Embryonic facial prominence (tissue), 1 donor: ENCODE measurements around the gene RNF130.
"Not testable (repeated sequence)": the region's sequence is repeated elsewhere in the genome, so short reads cannot be mapped to it uniquely, and the experiment has no call there.

ENCODE experiments used
- DNase-seq: peaks from one replicate; pipeline ENCODE4 v3.0.0-alpha.2; 2016; ENCODE audit errors: extremely low spot score

RNF130 gene

DNA sequence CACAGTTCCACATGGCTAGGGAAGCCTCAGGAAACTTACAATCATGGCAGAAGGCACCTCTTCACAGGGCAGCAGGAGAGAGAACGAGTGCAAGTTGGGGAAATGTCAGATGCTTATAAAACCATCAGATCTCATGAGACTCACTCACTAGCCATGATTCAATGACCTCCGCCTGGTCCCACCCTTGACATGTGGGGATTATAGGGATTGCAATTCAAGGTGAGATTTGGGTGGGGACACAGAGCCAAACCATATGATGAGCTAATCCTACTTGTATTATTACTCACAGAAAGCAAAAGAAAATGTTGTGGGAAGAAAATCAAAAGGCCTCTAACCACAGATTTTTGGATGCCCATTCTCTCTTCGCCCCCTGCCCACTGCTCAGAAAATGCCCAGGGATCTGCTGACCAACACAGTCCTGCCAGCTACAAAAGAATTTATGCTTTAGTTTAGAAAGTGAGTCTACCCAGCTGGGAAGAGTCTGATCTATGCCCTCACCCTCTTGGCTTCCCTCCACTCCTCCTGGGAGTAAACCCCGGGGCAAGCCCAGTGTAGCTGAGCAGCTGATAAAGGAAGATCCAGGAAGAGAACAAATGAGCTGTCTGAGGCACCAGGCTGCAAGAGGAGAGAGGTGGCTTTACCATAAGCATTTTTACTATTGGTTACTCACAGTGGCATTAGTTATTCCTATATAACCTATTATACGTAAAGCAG is 53.1 kb downstream of the RNF130 start:
- DNase-seq = no peak

DNA sequence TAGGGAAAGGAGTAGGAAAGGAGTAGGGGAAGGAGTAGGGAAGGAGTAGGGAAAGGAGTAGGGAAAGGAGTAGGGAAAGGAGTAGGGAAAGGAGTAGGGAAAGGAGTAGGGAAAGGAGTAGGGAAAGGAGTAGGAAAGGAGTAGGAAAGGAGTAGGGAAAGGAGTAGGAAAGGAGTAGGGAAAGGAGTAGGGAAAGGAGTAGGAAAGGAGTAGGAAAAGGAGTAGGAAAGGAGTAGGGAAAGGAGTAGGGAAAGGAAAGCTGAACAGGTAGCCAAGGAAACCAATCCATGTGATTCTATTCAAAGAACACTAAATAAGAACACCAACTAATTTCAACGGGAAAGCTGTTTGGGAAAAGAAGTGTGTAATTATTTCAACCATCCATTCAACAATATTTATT is 56.0 kb downstream of the RNF130 start:
- DNase-seq = not testable (repeated sequence)

DNA sequence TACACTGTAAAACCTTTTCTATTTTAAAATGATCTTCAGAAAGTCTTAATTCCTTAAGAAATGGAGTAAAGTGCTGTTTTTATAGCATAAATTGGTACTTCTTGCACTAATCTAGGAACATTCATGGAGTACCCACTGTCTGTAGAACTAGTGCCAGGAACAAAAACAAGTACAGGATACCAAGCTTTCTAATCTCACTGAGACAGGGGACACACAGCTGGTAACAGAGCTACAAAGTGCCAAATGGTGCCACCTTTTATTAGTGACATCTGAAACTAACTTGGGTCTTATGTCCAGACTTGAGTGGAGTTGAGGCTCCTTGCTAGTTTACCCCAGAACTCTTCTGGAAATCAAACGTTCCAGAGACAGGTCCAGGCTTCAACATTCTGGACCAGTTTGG is 57.9 kb downstream of the RNF130 start:
- DNase-seq = no peak

DNA sequence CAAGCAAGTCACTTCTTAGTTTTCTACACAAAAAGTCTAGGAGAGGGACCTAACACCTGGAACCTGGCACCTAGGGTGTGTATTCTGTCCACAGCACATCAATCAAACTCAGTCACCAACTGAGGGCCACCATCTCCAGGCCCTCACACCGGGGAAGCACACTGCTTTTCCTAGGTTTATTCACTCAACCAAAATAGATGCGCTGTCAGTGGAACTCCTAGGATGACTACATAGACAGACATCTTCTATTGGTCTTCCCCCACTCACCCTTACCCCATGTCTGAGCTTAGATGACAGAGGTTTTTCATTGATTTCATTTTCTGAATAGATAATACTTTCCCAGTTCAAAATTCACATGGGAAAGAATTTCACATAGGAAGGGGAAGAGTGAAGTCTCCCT is 59.2 kb downstream of the RNF130 start:
- no peak for DNase-seq

DNA sequence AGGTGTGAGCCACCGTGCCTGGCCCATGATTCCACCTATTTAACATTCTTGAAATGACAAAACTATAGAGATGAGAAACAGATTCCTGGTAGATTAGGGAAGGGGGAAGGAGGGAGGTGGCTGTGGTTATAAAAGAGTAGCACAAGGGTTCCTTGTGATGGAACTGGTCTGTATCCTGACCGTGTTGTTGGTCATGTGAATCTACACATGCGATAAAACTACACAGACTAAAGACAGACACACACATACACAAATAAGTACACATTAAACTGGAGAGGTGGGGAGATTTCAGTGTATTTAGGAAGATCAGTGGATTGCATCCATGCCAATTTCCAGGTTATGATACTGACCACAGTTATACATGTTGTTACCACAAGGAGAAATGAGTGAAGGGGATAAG is 60.9 kb downstream of the RNF130 start:
- no peak for DNase-seq

DNA sequence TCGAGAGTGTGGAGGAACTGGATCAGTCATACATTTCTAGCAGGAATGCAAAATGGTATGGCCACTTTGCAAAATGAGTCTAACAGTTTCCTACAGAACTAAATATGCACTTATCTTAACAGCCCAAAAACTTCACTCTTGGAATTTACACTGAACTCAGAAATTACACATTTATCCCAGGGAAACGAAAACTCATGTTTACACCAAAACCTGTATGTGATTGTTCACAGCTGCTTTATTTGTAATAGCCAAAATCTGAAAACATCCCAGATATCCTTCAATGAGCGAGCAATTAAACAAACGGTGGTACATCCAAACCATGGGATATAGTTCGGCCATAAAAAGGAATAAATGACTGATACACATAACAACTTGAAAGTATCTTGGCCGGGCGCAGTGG is 62.0 kb downstream of the RNF130 start:
- DNase-seq = no peak

DNA sequence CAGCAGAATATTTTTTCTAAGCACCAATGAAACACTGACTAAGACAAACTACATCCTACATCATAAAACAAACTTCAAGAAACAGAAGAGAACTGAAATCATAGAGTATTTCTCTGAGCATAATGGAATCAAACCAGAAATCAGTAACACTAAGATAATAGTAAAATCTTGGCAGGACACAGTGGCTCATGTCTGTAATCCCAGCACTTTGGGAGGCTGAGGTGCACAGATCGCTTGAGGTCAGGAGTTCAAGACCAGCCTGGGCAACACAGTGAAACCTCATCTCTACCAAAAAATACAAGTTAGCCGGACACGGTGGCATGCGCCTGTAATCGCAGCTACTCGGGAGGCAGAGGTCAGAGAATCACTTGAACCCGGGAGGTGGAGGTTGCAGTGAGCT is 63.1 kb downstream of the RNF130 start:
- DNase-seq = no peak

DNA sequence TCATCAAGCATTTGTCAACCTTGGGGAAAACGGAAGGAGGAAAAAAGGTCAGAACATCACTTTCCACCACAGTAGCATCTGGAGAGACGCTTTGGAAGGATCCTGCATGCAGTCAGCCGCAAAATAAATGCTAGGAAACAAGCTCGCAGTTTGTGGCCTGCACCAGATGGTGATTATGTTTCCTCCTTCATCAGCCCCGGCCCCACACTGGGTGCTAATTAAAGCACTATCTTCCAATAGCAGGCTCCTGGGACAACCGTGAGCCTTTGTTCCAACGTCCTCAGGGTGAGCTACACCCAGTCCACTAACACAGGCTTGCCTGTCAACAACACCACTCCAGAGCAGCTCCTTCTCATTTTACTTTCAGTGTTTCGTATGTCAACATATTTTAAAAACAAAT is 64.0 kb downstream of the RNF130 start:
- DNase-seq = no peak

DNA sequence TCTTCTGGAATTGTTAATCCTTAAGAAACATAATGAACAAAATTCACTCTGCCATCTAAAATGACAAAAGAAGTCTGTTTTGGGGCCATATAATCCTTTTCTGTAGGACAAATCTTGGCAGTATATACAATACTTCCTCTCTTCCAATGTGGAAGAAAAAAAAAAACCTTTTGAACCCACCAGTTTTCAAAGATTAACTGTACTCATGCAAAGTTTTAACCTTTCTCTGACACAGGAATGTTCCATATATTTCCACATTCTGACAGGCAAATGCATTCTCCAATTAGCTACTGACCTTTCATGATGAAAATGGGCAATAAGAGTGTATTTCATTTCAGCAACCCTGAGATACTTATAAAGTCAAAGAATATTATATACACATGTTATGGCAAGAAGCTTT is 65.4 kb downstream of the RNF130 start:
- DNase-seq = no peak

DNA sequence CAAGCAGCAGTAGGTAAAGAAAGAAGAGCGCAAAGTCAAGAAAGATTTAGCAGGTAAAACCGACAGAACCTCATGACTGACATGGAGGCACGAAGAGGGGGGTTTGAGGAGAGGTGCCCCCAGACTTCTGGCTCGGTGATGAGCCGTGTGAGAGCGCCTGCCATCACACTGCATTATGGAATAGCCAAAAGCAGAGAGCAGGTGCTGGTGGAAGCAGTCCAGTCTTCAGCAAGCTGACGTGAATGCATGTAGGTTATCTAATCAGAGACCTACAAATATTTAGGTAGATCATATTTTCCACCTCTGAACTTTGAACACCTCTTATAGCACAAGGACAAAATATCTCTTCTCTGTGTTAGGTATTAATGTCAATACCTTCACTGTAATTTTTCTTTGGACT is 68.4 kb downstream of the RNF130 start:
- DNase-seq = no peak

DNA sequence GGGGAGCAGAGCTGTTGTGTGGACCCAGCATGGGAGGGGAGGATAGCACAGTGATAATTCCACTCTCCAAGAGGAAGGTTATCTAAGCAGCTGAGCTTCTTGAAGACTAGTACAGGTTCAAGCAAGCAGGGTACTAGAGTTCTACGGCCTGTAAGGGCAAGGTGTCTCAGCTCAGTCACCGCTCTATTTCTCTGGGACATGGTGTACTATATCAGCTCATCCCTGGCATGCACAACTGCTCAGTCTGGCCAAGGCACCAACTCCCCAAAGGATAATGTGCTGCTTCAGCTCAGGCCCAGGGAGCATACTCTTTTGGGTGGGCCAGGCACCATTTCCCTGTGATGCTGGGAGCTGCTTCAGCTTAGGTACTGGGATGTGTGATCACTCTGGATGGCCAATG is 69.8 kb downstream of the RNF130 start:
- no peak for DNase-seq

DNA sequence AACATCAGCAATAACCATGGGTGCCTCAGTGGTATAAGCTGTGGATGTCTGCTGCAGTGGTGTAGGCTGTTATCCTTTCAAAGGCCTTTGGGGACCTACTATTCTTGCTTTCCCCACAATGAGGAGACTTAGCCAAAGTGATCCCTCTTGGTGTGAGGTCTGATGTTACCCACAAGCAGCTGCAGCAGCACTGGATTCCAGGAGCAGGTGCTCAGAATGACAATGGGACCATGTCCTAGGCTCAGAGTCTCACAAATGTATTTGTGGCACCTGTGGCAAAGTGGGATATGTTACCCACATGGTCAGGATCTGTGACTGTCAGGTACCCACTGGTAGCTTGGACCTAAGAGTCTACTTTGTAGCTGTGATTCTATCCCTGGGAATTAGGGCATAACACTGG is 70.4 kb downstream of the RNF130 start:
- no peak for DNase-seq

DNA sequence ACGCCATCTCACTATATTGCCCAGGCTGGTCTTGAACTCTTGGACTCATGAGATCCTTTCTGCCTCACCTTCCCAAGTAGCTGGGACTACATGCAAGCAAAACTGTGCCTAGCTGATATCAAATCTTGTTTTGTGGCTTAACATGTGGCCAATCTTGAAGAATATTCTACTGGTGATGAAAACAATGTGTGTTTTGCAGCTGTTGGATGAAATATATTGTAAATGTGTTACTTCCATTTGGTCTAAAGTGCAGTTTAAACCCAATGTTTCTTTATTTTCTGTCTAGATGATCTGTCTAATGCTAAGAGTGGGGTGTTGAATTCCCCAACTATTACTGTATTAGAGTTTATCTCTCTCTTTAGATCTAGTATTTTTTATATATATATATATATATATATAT is 73.1 kb downstream of the RNF130 start:
- no peak for DNase-seq

DNA sequence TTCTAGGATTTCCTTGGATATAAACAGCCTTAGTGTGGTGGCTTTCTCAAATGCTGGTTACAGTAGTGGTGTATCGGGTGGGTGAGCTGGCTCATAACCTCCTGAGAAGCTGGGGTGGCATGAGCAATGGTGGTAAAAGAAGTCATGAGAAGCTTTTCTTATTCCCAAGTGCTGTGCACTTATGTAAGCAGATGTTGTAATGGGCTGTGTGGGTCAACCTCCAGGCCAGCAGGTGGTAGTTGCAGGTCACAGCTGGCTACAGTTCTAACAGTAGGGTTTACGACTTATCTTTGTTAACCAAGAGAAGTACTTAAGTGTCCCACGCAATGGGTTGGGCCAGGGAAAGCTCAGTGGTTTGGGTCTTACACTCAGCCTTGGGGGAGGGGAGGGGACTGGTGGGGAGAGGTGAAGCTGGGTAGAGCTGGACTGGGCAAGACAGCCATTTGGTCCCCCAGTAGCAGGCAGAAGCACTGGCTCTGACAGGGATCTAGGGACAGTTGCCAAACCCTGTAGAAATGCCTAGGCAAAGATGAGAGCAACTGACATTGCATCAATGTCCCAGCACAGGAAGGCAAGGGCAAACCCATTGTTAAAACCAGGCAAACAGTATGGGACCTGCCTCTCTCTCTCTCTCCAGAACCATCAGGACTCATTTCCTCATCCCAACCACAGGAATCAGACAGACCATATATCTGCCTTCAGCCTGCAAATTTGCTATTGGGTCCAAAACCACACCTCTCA is 76.8 kb downstream of the RNF130 start:
- no peak for DNase-seq

DNA sequence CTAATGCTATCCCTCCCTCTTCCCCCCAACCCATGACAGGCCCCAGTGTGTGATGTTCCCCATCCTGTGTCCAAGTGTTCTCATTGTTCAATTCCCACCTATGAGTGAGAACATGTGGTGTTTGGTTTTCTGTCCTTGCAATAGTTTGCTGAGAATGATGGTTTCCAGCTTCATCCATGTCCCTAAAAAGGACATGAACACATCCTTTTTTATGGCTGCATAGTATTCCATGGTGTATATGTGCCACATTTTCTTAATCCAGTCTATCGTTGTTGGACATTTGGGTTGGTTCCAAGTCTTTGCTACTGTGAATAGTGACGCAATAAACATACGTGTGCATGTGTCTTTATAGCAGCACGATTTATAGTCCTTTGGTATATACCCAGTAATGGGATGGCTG is 78.7 kb downstream of the RNF130 start:
- DNase-seq = not testable (repeated sequence)

DNA sequence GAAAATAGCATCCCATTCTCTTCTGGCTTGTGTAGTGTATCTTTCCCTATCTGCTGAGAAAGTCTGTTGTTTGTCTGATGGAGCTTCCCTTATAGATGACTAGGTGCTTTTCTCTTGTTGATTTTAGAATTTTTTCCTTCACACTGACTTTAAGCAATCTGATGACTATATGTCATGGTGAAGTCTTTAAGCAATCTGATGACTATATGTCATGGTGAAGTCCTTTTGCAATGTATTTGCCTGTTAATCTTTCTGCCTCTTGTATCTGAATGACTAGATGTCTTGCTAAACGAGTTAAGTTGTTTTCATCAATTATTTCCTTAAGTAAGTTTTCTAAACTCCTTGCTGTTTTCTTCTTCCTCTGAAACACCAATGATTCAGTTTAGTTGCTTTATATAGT is 80.5 kb downstream of the RNF130 start:
- DNase-seq = no peak

DNA sequence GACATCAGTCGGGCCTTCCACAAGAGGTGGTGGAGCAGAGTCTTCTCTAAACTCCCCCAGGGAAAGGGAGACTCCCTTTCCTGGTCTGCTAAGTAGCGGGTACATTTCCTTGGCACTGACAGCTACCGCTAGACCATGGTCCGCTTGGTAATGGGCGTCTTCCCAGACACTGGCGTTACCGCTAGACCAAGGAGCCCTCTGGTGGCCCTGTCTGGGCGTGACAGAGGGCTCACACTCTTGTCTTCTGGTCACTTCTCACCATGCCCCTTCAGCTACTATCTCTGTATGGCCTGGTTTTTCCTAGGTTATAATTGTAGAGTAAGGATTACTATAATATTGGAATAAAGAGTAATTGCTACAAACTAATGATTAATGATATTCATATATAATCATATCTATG is 81.0 kb downstream of the RNF130 start:
- not testable (repeated sequence) for DNase-seq

DNA sequence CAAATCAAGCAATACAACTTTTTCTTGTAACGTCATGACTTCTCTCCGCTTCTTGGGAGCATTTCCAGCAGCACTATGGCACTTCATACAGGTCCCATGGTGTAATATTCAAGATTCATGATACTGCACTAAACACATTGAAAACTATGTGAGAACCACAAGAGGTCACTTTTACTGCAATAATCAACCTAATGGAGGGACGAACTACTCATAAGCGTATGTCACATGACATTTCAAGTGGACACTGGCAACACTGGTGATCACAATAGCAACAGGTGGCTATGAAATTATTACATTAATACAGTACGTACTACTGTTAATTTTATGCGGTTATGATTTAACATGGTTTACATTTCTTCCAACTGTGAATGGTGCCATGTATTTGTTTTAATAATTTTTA is 85.2 kb downstream of the RNF130 start:
- DNase-seq = no peak

DNA sequence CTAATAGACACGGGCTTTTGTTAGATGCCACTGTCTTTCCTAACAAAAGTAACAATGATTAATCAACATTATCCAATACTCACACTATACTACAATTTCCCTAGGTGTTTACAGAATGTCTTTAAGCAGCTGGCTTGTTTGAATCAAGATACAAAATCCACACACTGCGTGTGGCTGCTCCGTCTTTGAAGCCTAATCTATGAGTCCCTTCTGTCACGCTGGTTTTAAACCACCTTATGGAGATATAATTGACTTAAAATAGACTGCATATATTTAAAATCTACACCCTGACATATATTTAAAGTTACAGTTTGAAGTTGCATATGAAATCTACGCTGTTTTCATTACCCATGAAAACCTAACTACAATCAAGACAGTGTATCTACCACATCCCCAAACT is 89.9 kb downstream of the RNF130 start:
- DNase-seq = no peak

DNA sequence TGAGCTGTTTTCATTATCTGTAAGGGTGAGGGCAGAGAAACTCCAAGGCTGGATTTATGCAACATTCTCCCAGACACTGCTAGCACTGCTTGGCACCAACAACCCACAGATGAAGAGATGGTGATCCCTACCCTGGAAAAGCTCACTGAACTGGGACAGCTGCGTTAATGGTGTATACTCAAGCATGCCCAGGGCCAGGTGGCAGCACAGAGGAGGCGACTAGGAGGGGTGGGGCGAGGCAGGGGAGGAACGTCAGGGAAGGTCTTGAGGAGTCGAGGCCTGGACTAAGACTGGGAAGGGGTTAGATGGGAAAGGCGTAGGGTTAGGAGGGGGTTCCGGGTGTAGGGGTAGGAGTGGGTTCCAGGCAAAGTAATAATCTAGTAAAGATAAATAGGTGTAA is 90.8 kb downstream of the RNF130 start:
- no peak for DNase-seq

DNA sequence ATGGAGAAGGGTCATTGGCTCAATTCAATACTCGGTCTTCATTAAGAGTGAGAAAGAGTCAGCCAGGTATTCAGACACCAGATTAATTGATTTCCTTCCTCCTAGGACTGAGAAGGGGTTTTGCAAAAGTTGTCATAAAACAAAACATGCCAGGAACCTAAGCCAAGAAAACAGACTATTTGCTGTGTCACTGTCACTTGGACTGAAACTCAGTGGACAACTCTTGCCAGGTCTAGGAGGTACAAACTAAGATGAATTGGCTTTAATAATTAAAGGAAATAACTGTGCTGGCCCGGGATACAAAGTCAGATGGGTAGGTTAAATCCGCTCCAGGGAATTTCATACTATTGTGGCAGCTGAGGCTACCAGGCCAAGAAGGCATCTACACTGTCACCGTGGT is 92.8 kb downstream of the RNF130 start:
- DNase-seq = no peak

DNA sequence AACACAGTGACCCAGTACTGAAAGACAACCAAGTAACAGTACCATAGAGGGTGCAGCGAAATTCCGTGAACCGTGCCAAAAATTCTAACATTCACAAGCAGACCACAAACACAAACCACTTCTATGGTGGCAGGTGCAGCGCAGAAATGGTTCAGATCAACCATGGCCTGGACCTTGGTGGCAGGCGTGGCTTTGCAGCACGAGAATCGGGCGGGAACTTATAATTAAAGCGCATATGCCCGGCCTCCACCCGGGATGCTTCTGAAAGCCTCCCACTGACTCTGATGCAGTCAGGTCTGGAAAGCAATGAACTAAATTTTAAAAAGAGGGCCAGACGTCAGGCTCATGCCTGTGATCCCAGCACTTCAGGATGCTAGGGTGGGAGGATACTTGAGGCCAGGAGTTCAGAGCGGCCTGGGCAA is 95.8 kb downstream of the RNF130 start:
- no peak for DNase-seq

DNA sequence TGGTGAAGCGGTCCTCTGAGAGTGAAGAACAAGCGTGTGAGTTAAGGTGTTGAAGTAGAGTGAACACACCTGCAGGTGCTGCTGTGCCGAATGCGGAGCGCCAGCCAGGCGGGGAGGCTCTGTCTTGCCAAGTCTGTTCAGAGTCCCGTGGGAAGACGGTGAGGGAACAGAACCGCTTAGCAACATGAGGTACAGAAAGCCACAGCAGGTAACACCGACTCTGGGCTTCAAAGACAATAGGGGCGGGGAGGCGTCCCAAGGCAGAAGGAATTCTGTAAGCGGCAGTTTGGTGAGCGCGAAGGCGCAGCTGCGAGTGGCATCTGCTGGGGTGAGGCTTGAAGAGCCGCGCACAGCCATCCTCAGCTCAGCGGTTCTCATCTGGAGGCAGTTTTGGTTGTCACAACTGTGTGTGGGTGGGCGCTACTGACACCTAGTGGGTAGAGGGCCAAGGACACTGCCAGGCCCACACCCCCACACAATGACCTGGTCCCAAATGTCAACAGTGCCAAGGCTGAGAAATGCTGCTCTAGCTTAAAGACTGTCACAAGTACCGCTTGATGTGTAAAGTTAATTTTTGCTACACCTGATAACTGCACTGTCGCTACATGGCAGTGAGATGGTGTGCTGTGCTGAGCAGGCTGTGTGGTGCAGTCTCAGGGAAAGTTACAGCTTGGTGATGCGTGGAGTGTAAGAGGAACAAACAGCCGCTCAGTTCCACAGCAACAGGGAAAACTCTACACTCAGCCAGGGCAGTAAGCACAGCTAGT is 96.4 kb downstream of the RNF130 start:
- DNase-seq = no peak
